Astrocyte of the cerebellum (primary cell): ENCODE data around the gene GDPD5.
A peak's percentile ranks its signal among the peaks of the same experiment; 100 is the strongest.

Source experiments
- DNase-seq: peaks from one replicate; pipeline ENCODE4 v3.0.0-alpha.2; 2011; ENCODE audit warnings: low read depth
- H3K4me3 ChIP-seq: 2 replicates; pipeline ENCODE4 v1.5.1; 2011; ENCODE audit warnings: mild to moderate bottlenecking, low read depth, low read length, moderate library complexity
- CTCF ChIP-seq: IDR thresholded peaks from 2 replicates; pipeline ENCODE4 v1.5.1; 2012; ENCODE audit warnings: low read length, low read depth, moderate library complexity, mild to moderate bottlenecking; ENCODE audit errors: missing control alignments
- in situ Hi-C: cut with HindIII; loops from 2 replicates; pipeline ENCODE4 v1.10.0; 2017; ENCODE audit warnings: low sequenced_read_pairs

The GDPD5 gene

GRCh38 chr11:75394085-75394840, 131.5 kb downstream of the GDPD5 start:
- in situ Hi-C loops, result no loop called here
- TF ChIP-seq CTCF, result no peak
- no peak for DNase-seq
- H3K4me3 ChIP-seq, result no peak overlapping the region

DNA sequence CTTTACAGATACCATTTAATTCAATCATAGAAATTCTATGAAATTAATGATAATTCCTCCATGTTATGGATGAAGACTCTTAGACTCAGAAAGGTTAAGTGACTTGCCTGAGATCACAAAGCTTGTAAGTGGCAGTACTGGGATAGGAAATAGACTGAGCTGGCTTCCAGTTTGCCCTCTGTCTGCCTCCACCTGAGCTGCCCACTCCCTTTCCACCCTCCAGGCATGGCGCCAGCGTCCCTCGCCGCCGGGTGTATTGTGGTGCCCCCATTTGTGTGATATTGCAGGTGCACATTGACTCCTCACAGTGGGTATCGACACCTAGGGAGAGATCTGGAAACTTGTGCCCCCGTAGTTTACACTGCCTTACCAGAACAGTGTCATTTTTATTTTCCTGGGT, 135.8 kb downstream of the GDPD5 start:
- no peak for DNase-seq
- no peak overlapping the region for H3K4me3 ChIP-seq
- in situ Hi-C loops, result no loop called here
- TF ChIP-seq CTCF, result no peak

- no peak for DNase-seq
- no peak overlapping the region for H3K4me3 ChIP-seq
- TF ChIP-seq CTCF, result no peak
- in situ Hi-C loops, result no loop called here
Measured at GRCh38 chr11:75389276-75389605, 136.5 kb downstream of the GDPD5 start.

DNA sequence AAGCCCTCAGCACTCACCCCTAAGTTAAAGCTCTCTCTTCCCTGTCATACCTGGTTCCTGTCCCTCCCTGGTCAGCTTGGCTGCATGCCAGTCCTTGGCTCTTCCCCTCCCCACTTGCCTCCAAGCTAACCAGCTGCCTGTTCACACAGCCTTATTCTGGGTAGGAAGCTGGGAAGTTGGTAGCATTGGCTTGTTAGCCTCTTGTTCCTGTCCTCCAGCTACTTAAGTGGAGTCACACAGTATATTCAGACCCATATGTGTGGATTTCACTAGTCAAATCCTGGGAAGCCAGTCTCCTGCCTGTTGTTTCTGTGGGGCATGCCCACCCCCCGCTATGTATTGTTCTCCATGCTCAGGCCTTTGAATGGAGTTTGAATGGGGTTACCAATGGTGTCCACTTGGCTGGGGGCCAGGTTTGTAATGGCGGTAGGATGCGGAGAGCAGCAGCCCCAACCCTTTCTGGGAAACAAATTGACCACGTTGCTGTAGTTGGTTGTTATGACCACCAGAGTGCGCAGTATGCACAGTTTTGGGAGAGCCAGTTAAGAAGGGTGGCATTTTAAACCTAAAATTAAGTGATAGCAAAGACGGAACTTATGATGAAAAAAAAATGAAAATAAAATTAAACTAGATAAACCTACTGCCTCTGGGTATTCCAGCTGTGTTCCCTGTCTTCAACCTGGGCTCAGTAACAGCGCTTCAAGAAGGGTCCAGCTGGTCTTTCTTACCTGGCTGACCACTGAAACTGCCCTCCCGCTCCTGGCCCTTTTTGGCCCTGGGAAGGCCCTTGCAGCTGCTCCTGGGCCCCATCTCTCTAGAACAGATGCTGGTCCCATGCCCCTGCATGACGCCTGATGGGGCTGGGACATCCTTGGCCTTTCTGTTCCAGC, 137.1 kb downstream of the GDPD5 start:
- DNase-seq, result peak; percentile 60
- no peak overlapping the region for H3K4me3 ChIP-seq
- in situ Hi-C loops, result no loop called here
- peak; percentile 82 for TF ChIP-seq CTCF

GRCh38 chr11:75387736-75388294, 137.9 kb downstream of the GDPD5 start:
- no peak for DNase-seq
- no peak overlapping the region for H3K4me3 ChIP-seq
- in situ Hi-C loops, result no loop called here
- no peak for TF ChIP-seq CTCF

- no peak overlapping the region for H3K4me3 ChIP-seq
- in situ Hi-C loops, result no loop called here
- no peak for DNase-seq
- TF ChIP-seq CTCF, result no peak
Measured at GRCh38 chr11:75386942-75387630, 138.7 kb downstream of the GDPD5 start.
